Activated CD4-positive, alpha-beta T cell treated with anti-CD3 and anti-CD28 coated beads for 24 hours (primary cell): Measurements from ENCODE around the gene SIK2.

Experiments used
- DNase-seq, 2 donors: peaks; one replicate each; pipeline ENCODE4 v3.0.0-alpha.2; 2020; ENCODE audit warnings: low read depth in 2 of 2

Gene SIK2

GRCh38 chr11:111582163-111582562, 20.1 kb upstream of the SIK2 start:
- DNase-seq: no peak

GRCh38 chr11:111582881-111583280, 19.4 kb upstream of the SIK2 start:
- DNase-seq: no peak

- DNase-seq: no peak
Observed at GRCh38 chr11:111585371-111585770, 16.9 kb upstream of the SIK2 start.

- peak in 1 of 2 donors; percentile 36 for DNase-seq
Observed at GRCh38 chr11:111586388-111586831, 15.8 kb upstream of the SIK2 start.

GRCh38 chr11:111589114-111589513, 13.1 kb upstream of the SIK2 start:
- no peak for DNase-seq

- no peak for DNase-seq
Observed at GRCh38 chr11:111589886-111590499, 12.3 kb upstream of the SIK2 start.

GRCh38 chr11:111591187-111591960, 10.9 kb upstream of the SIK2 start:
- DNase-seq: no peak

GRCh38 chr11:111592491-111592890, 9.8 kb upstream of the SIK2 start:
- DNase-seq: no peak

- DNase-seq: no peak
Observed at GRCh38 chr11:111596319-111596718, 5.9 kb upstream of the SIK2 start.

- DNase-seq: no peak
Observed at GRCh38 chr11:111598148-111598547, 4.1 kb upstream of the SIK2 start.

- no peak for DNase-seq
Observed at GRCh38 chr11:111598559-111598958, 3.7 kb upstream of the SIK2 start.

- DNase-seq: no peak
Observed at GRCh38 chr11:111601636-111601978, 642 bp upstream of the SIK2 start.

- DNase-seq: peak in 1 of 2 donors; percentile 7
Observed at GRCh38 chr11:111602865-111603610, 789 bp downstream of the SIK2 start.

GRCh38 chr11:111603611-111604130, 1.4 kb downstream of the SIK2 start:
- DNase-seq: no peak

GRCh38 chr11:111604392-111605009, 2.3 kb downstream of the SIK2 start:
- no peak for DNase-seq

GRCh38 chr11:111605681-111606080, 3.4 kb downstream of the SIK2 start:
- DNase-seq: no peak

GRCh38 chr11:111606986-111607385, 4.7 kb downstream of the SIK2 start:
- DNase-seq: no peak

GRCh38 chr11:111607751-111608150, 5.5 kb downstream of the SIK2 start:
- DNase-seq: no peak

- DNase-seq: no peak
Observed at GRCh38 chr11:111612224-111612623, 10.0 kb downstream of the SIK2 start.

GRCh38 chr11:111617286-111617685, 15.0 kb downstream of the SIK2 start:
- no peak for DNase-seq

GRCh38 chr11:111620518-111620917, 18.3 kb downstream of the SIK2 start:
- DNase-seq: no peak

GRCh38 chr11:111623527-111624030, 21.3 kb downstream of the SIK2 start:
- no peak for DNase-seq
